Measurements from ENCODE around the gene CHST6. TPM values are rescaled to one million over a fixed set of nuclear protein-coding genes. Genes with fewer than 3 reads are reported as not detected.
"Not testable (repeated sequence)": the region's sequence is repeated elsewhere in the genome, so short reads cannot be mapped to it uniquely, and the experiment has no call there.

The CHST6 gene
- total RNA-seq, 3 donors from 2014 or later, result 1.8 to 2.9 (median 2.9) TPM

- TF ChIP-seq CTCF (IDR thresholded peaks at IDR 0.05), result no peak
- Histone ChIP-seq H3K36me3 (ENCODE audit: low read depth) (no peaks in the 10 kb centered on the region), H3K9me3 (no peaks in the 10 kb centered on the region), H3K4me1 (ENCODE audit: low read depth) (no peaks in the 10 kb centered on the region), H3K4me3 (no peak overlapping the region)
- no peak for ATAC-seq
- no peak for DNase-seq
- intact Hi-C loops (cut with DNase I, micrococcal nuclease), result loop anchor here in 1 of 2 donors (10.0 kb wide), 1 partner anchor 49 kb away; the partner anchor contains the start of gene TMEM170A
Observed at GRCh38 chr16:75514296-75514695, 19.1 kb upstream of the CHST6 start.

DNA sequence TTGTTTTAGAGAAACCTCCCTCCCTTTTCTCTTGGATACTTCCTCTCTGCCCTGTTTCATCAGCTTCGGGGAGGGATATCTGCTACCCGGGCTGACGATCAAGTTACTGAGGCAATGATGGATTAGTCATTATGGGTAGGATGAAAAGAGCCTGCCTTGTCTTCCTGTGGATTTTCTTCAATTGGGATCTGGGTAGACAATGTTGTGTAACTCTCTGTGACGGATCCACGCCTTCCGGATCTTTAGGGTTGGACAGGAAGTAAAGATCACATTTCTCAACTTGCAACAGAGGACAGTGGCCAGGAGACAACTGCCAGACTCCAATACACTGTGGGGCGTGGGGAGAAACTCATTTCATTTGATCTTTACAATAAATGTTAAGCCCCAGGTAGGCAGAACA, 11.3 kb upstream of the CHST6 start:
- H3K36me3 ChIP-seq (ENCODE audit: low read depth), result no peaks in the 10 kb centered on the region
- no peak overlapping the region for H3K4me3 ChIP-seq
- intact Hi-C loops (cut with DNase I, micrococcal nuclease), result no loop called here
- no peaks in the 10 kb centered on the region for H3K4me1 ChIP-seq (ENCODE audit: low read depth)
- H3K9me3 ChIP-seq, result no peaks in the 10 kb centered on the region
- DNase-seq (peak in 1 of 3 donors; percentile 49), ATAC-seq (peak; percentile 90)
- no peak for TF ChIP-seq CTCF (IDR thresholded peaks at IDR 0.05)

DNA sequence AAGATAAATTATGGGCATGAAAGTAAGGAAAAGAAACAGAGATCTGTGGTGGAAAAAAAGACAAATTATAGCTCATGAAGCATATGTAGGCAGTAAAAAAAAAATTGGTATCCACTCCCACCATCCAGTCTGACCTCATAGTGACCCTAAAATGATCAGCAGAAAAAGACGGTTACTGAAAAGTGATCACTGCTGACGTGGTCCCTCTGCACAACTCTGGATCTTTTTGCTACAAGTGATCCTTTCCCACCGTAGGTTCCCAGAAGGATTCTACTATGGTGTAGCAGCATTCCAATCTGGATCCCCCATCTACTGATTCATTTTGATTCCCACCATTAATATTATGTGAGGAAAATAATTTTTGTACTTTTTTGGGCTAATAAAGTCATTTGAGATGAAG, 10.9 kb upstream of the CHST6 start:
- Histone ChIP-seq H3K4me1 (ENCODE audit: low read depth) (no peaks in the 10 kb centered on the region), H3K9me3 (no peaks in the 10 kb centered on the region), H3K4me3 (no peak overlapping the region), H3K36me3 (ENCODE audit: low read depth) (no peaks in the 10 kb centered on the region)
- ATAC-seq (no peak), DNase-seq (no peak)
- intact Hi-C loops (cut with DNase I, micrococcal nuclease), result no loop called here
- TF ChIP-seq CTCF (IDR thresholded peaks at IDR 0.05), result no peak

DNA sequence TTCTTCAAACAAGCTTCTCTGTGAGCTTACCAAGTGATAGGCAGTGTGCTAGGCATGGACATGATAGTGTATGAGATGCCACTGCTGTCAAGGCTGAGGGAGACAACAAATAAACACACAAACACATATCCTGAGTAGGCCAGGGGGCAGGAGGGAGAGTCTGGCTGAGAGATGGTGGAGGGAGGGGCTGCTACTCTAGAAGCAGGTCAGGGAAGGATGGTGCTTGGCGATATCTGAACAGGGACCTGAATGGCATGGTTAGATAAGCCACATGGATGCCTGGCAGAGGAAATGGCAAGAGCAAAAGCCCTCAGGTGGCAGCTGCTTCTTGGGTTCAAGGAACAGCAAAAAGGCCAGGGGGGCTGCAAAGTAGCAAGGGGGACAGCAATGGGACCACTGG, 8.6 kb upstream of the CHST6 start:
- H3K36me3 ChIP-seq (ENCODE audit: low read depth), result no peaks in the 10 kb centered on the region
- DNase-seq (no peak), ATAC-seq (no peak)
- no peaks in the 10 kb centered on the region for H3K4me1 ChIP-seq (ENCODE audit: low read depth)
- H3K4me3 ChIP-seq, result no peak overlapping the region
- H3K9me3 ChIP-seq, result no peaks in the 10 kb centered on the region
- no peak for TF ChIP-seq CTCF (IDR thresholded peaks at IDR 0.05)
- intact Hi-C loops (cut with DNase I, micrococcal nuclease), result no loop called here

DNA sequence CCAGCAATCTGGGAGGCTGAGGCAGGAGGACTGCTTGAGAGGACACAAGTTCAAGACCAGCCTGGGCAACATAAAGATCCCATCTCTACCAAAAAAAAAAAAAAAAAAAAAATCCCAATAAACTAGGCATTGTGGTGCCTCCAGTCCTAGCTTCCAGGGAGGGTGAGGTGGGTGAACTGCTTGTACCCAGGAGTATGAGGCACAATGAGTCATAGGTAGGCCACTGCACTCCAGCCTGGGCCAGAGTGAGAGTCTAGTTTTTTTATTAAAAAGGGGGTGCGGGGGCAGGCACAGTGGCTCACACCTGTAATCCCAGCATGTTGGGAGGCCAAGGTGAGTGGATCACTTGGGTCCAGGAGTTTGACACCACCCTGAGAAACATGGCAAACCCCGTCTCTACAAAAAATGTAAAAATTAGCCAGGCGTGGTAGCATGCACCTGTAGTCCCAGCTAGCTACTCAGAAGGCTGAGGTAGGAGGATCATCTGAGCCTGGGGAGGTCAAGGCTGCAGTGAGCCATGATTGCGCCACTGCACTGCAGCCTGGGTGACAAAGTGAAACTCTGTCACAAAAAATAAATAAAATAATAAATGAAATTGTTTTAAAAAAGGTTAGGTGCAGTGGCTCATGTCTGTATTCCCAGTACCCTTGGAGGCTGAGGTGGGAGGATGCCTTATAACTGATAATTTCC, 7.8 kb upstream of the CHST6 start:
- Histone ChIP-seq H3K36me3 (ENCODE audit: low read depth) (no peaks in the 10 kb centered on the region), H3K4me1 (ENCODE audit: low read depth) (no peaks in the 10 kb centered on the region), H3K4me3 (no peak overlapping the region), H3K9me3 (no peaks in the 10 kb centered on the region)
- ATAC-seq (no peak), DNase-seq (no peak)
- no peak for TF ChIP-seq CTCF (IDR thresholded peaks at IDR 0.05)
- intact Hi-C loops (cut with DNase I, micrococcal nuclease), result no loop called here

DNA sequence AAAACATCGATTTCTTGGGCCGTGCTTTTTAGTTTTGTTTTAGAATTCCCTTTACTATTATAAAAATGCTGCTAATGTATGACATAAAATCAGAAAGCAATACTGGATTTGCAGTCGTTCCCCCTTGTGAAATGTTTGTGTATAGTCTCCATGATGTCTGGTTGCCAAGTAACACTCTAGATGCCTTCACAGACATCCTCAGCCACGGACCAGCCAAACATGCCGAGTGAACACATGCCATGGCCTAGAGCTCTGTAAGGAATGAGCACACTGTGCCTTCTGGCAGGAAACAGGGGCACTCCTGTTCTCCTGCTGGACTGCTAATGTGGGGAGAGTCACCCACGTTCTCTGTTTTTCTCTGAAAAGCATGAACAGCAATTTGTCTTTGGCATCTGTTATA, 6.6 kb upstream of the CHST6 start:
- DNase-seq, result peak in 1 of 3 donors; percentile 7
- H3K4me3 ChIP-seq; H3K4me1 ChIP-seq (ENCODE audit: low read depth); ATAC-seq; intact Hi-C loops (cut with DNase I, micrococcal nuclease); H3K9me3 ChIP-seq; H3K36me3 ChIP-seq (ENCODE audit: low read depth): not testable (repeated sequence)
